ENCODE results near the gene MRPL52.
"Not testable (repeated sequence)": the region's sequence is repeated elsewhere in the genome, so short reads cannot be mapped to it uniquely, and the experiment has no call there.

Gene MRPL52

DNA sequence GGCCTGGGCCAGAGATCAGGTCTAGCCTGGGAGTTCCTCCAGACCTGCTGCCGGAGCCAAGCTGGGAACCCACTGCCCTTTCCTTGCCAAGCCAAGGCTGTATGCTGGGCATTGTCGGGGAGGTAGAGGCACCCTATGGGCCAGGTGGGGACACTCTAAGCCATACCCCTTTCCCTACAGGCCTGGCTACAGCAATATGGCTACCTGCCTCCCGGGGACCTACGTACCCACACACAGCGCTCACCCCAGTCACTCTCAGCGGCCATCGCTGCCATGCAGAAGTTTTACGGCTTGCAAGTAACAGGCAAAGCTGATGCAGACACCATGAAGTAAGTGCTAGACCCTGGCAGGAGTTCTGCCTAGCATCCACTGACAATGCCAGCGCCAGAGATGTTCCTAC is 11.6 kb downstream of the MRPL52 start:
- DNase-seq: no peak

DNA sequence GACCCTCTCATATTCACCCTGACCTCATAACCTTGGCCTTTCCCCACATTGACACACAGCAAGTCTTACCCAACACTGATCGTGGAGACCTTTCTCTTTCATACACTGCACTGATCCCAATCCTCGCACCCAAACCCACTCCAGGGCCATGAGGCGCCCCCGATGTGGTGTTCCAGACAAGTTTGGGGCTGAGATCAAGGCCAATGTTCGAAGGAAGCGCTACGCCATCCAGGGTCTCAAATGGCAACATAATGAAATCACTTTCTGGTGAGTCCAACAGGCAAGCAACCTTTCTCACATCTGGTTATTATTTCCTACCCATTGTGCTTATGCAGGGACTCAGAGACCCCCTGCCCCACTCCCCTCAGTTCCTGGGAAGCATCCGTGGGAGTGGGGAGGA is 12.1 kb downstream of the MRPL52 start:
- DNase-seq: no peak

DNA sequence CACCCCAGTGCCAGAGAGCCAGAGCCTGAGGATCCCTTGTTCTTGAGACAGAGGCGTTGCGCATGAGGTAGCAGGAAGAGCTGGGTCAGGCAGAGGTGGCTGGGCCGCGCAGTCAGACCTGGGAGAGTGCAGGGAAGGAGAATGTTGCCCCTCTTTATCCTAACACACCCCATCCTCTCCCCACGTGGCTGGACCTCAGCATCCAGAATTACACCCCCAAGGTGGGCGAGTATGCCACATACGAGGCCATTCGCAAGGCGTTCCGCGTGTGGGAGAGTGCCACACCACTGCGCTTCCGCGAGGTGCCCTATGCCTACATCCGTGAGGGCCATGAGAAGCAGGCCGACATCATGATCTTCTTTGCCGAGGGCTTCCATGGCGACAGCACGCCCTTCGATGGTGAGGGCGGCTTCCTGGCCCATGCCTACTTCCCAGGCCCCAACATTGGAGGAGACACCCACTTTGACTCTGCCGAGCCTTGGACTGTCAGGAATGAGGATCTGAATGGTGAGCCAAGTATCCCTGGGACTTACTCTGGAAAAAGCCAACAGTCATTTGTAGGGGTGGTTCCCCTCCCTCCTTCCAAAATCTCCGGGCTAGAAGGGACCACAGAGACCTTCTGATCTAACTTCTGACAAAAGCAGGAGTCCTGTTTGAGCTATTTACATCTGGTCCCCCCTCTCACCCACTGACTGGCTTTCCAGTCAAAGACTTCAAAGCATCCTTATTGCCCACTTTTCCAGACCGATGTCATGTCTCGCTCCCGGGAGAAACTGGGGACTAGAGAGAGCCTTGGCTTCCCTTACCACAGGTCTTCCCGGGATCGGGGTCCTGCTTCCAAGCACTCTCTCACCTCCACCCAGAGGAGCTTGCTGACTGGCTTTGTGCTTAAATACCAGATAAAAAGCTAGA is 12.8 kb downstream of the MRPL52 start:
- no peak for DNase-seq

DNA sequence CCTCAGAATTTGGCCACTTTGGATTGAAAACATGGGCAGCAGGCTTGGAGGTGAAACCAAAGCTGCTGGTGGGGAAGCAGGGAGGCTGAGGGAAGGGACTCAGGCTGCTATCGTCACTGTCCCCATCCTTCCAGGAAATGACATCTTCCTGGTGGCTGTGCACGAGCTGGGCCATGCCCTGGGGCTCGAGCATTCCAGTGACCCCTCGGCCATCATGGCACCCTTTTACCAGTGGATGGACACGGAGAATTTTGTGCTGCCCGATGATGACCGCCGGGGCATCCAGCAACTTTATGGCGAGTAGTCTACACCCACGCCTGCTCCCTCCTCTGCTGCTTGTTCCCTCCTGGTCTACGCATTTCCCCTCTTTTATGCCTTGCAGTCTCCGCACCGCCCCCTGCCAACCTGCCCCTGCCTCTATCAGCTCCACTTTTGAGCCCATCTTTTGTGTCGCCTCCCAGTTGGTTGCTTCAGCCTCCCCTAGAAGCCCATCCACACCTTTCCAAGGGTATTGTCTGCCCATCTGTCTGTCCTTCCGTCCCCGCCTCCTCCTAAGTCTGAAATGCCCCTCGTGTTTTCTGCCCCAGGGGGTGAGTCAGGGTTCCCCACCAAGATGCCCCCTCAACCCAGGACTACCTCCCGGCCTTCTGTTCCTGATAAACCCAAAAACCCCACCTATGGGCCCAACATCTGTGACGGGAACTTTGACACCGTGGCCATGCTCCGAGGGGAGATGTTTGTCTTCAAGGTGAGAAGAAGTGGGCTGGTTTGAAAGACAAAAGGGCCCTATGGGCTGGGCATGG is 13.6 kb downstream of the MRPL52 start:
- DNase-seq: no peak

DNA sequence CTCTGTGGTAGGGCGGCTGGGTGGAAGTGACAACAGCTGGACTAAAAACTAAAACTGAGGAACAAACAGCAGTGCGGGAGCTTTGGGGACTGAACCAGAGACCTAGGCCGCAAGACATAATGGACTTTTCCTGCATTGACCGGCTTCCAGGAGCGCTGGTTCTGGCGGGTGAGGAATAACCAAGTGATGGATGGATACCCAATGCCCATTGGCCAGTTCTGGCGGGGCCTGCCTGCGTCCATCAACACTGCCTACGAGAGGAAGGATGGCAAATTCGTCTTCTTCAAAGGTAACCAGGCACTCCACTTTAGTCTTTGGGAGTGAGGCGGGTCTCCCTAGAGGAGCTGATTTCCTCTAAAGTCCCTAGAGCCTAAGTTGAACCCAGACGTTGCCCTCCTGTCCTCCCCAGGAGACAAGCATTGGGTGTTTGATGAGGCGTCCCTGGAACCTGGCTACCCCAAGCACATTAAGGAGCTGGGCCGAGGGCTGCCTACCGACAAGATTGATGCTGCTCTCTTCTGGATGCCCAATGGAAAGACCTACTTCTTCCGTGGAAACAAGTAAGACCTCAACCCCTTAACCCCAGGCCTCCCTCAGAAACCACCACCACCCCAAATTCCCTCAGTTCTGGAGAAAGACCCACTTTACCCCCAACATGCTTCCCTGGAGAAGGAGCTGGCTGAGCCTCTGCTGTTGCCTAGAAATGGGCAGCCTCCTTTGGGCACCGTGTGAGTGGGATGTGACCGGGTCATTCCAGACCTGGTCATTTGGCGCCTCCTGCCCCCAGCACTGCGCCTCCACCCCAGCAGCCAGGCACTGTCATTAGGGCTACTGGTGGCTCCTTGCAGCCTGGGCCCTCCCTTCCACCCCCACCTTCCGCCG is 14.8 kb downstream of the MRPL52 start:
- no peak for DNase-seq

DNA sequence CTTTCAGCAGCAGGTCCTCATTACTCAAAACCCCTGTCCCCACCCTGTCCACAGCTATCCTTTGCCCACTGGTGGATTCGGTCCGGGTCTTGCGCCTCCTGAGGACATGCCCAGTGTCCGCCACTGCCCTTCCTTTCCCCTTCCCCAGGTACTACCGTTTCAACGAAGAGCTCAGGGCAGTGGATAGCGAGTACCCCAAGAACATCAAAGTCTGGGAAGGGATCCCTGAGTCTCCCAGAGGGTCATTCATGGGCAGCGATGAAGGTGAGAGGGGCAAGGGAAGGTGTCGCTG is 15.4 kb downstream of the MRPL52 start:
- DNase-seq: no peak

DNA sequence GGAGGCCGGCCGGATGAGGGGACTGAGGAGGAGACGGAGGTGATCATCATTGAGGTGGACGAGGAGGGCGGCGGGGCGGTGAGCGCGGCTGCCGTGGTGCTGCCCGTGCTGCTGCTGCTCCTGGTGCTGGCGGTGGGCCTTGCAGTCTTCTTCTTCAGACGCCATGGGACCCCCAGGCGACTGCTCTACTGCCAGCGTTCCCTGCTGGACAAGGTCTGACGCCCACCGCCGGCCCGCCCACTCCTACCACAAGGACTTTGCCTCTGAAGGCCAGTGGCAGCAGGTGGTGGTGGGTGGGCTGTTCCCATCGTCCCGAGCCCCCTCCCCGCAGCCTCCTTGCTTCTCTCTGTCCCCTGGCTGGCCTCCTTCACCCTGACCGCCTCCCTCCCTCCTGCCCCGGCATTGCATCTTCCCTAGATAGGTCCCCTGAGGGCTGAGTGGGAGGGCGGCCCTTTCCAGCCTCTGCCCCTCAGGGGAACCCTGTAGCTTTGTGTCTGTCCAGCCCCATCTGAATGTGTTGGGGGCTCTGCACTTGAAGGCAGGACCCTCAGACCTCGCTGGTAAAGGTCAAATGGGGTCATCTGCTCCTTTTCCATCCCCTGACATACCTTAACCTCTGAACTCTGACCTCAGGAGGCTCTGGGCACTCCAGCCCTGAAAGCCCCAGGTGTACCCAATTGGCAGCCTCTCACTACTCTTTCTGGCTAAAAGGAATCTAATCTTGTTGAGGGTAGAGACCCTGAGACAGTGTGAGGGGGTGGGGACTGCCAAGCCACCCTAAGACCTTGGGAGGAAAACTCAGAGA is 16.3 kb downstream of the MRPL52 start:
- no peak for DNase-seq

DNA sequence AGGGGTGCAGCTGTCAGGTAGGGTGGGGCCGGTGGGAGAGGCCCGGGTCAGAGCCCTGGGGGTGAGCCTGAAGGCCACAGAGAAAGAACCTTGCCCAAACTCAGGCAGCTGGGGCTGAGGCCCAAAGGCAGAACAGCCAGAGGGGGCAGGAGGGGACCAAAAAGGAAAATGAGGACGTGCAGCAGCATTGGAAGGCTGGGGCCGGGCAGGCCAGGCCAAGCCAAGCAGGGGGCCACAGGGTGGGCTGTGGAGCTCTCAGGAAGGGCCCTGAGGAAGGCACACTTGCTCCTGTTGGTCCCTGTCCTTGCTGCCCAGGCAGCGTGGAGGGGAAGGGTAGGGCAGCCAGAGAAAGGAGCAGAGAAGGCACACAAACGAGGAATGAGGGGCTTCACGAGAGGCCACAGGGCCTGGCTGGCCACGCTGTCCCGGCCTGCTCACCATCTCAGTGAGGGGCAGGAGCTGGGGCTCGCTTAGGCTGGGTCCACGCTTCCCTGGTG is 17.2 kb downstream of the MRPL52 start:
- DNase-seq: no peak

DNA sequence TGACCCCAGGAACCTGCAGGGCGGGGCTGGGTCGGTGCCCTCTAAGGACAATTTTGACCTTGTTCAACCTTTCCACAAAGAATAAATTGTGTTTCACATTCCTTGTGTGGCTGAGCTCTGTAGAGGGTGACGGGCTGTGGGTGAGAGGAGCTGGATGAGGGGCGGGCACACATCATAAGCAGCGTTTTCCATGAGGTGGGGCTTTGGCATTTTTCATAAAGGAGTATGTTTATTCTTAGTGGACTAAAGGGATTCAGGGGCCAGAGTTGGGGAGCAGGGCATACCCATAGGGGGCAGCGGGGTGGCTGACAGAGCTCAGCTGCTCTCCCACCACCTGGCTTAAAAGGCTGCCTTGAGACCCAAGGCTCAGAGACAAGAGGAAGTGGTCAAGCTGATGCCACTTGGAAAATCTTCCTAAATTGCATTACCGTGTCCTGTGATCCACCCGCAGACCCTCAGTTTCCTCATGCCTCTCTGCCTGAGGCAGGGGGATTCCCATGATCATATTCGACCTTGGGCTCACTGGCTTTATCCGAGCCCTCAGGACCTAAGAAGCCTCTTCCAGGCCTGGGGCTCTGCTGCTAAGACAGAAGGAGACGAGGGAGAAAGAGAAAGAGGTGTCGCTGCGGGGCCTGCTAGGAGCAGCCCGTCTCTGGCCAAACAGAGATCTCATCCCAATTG is 18.1 kb downstream of the MRPL52 start:
- DNase-seq: peak; percentile 65

DNA sequence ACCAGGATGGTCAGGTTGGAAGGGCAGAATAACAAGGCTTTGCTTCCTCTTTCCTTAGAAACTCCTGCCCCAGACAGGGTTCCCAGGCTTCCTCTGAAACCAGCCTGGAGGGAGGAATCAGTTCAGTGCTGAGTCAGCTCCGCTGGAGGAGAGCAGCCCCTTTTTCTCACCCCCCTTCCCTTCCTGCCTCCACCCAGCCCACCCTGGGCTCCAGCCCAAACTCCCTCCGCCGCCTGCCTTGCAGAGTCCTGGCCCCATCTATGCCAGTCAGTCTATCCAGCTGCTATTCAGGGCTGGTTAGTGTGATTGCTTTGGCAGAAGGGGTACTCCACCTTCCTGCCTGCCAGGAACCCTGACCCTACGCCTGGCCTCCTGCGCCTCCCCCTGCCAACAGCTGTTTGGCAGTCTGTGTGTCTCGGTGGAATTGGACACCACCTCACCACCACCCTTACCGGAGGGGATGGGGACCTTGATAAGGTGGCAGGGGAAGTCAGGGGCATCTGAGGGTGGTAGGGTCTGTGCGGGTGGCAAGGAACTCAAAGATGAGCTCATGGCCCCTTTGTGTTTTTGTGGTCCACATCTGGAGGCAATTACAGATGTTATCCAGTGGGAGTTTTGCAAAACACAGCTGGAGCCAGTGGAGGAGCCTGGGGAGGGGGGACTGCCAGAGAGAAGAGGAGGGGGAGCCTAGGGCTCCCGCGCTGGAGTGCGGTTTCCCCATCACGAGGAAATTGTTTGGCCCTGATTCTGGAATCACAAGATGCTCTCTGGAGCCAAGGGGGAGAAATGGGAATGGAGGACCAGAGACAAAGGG is 18.9 kb downstream of the MRPL52 start:
- DNase-seq: peak; percentile 97

DNA sequence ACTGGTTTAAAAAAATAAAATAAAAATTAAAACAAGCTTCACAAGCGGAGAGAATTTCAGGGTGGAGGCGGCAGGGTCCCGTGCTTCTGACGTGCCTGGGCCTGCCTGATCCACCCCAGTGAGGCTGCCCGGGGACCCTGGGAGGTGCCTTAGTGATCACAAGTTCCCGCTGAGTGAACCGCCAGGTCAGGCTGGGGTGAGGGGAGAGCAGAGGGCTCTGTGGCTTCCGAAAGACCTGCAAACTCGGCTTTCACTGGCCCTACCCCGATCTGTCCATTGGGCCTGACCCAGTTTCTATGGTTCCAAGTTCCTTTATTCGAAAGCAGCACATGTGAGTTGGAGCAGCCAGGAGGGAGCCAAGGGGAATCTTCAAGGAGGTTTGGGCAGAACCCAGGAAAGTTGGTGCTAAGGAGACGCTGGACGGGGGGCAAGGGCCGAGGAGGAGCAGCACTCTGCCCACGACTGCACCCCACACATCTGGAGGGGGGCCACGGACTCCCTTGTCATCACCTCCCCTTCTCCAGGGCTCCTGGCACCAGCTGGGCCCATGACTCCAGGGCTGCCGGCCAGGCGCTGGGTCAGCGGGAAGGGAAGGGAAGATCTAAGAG is 19.6 kb downstream of the MRPL52 start:
- DNase-seq: peak; percentile 88

DNA sequence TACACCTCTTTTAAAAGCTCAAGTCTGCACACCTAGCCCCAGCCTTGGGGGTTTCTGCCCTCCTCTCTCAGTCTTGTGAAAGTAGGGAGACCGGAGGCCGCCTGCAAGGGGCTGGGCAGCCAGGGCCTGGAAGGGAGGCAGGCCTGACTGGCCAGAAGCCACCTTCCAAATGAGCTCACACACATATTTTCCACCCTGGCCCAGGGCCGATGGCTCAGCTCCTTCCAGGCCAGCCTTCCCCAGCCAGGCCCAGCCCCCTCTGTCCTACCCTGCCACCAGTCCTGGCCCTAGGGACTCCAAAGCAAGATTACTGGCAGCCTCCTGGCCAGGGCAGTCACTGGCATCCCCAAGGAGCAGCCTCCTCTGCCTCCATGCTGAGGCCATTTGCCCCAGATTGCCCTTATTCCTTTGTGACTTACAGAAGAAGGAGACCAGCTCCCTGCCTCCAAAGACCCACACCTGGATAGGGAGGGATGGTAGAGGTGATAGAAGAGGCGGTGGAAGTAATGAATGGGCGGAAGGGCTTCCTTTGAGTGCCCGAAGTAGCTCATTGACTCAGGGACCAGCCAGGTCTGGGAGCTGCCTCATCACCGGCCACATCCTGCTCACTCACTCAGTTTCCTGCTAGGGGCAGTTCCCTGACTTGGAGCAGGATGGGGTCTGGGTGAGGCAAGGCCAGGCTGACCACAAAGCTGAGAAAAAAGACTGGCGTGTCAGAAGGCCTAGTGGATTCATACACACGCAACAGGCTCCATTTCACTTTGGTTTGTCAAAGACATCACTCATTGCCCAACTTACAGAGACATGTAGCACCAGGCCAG is 21.5 kb downstream of the MRPL52 start:
- DNase-seq: peak; percentile 93

DNA sequence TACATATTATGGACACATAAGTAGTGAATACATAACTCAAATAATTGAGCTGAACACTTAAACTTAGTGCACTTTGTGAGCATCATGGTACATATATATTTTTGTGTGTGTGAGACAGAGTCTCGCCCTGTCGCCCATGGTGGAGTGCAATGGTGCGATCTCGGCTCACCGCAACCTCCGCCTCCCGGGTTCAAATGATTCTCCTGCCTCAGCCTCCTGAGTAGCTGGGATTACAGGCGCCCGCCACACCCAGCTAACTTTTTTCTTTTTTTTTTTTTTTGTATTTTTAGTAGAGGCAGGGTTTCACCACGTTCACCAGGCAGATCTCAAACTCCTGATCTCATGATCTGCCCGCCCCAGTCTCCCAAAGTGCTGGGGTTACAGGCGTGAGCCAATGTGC is 22.5 kb downstream of the MRPL52 start:
- not testable (repeated sequence) for DNase-seq

DNA sequence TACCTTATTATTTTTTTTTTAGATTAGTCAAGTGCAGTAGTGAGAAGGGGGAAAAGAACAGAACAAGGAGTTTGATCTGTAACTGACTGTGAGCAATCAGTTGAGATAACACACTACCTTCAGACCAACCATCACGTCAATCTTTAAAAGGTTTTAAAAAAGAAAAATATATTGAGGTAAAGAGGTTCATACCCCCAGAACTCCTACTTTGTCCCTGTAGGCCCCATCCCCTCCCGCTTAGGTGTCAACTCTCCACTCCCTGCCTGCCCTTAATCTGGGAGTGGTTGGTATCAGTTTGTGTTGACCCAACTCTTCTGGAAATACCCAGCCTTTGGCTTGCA is 22.9 kb downstream of the MRPL52 start:
- no peak for DNase-seq

DNA sequence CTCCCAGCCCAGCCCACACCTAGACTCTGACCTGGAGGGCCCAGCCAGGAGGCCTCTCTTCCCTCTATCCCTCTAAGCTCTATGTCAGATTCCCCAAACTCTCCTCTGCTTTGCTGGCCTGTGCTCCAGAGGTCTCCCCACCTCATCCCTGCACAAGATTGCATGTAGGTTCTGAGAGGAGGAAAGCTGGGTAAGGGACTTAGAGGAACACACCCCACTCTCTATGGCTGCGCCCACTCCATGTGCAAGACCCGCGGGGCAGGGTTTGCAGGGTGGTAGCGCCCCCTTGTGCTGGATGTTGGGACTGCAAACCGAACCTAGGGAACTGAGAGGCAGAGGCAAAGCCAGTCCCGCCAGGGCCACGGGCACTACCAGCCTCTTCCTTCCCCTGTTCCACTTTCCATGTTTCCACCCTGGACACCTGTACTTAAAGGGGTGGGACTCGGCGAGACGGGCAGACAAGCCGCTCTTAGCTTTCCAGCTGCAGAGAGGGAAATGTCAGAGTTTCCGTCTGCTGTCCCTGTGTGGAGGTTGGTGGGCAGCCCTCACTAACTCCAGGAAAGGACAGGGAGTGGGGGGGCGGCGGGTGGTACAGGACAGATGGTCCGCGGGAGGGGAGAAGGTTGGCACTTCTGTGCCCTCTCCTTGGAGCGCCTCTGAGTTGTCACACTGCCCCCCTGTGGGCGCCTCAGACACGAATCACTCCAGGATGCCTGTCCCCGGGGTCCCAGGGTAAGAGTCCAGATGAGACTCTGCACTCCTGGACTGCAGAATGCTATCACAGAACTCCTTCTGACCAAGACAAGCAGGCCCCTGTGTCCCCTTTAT is 23.5 kb downstream of the MRPL52 start:
- DNase-seq: peak; percentile 95

DNA sequence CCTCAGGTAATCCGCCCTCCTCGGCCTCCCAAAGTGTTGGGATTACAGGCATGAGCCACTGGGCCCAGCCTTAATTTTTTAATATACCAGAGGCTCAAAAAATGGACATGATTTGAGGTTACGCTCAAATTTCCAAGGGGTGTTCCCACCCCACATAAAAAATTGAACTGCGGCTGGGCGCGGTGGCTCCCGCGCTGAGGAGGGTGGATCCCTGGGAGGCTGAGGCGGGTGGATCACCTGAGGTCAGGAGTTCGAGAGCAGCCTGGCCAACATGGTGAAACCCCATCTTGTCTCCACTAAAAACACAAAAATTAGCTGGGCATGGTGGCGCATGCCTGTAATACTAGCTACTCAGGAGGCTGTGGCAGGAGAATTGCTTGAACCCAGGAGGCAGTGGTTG is 24.6 kb downstream of the MRPL52 start:
- DNase-seq: not testable (repeated sequence)

DNA sequence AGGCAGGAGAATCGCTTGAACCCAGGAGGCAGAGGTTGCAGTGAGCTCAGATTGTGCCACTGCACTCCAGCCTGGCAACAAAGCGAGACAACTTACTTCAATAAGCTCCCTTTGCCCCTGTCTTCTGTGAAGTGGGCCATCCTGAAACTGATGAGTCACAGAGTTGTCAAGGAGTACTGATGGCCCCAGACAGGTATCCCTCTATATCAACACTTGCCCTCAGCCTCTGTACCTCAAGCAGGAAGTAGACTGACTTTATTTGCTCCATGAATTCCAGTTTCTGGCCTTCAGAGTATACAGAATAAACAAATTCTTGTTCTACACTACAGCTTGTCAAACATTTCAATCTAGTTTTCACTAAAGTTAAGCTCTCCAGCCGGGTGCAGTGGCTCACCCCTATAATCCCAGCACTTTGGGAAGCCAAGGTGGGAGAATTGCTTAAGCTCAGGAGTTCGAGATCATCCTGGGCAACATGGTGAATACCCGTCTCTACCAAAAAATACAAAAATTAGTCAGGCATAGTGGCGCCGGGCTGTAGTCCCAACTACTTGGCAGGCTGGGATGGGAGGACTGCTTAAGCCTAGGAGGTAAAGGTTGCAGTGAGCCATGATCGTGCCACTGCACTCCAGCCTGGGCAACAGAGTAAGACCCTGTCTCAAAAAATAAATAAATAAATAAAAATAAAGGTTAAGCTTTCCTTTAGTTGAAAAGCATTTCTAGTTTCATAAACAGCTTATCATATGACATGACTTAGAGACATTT is 25.5 kb downstream of the MRPL52 start:
- no peak for DNase-seq

DNA sequence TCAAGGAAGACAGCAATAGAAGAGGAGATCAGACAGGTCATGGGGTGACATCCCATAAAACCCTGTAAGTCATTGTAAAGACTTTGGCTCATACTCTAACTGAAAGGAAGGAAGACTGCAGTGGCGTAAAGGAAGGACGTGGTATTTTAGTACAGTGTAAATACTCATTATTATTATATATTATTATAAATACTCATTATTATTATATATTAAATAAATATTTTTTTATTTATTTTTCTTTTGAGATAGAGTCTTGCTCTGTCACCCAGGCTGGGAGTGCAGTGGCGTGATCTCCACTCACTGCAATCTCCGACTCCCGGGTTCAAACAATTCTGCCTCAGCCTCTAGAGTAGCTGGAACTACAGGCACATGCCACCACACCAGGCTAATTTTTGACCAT is 26.7 kb downstream of the MRPL52 start:
- DNase-seq: no peak

All from femur (tissue), 1 donor.